ENCODE data around the gene SLCO1B3.
A peak's percentile ranks its signal among the peaks of the same experiment; 100 is the strongest.

The SLCO1B3 gene

DNA sequence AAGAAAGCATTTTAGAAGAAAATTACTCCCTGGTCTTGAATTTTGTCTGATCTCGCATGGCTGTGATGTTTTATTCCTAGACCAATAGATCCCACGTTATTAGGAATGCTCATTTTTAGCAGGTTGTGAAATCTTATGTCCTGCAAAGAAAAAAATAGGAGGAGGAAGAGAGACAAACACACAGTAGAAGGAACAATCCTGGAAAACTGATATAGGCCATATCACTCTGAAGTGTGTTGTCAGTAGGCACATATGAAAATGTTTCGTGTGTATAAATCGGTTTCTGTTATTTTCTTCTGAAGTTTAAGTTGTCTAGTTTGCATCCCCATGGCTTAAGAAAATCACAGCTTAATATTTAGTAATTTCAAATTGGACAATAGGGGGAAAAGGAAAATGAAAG is 12.4 kb downstream of the SLCO1B3 start:
- DNase-seq (ENCODE audit: low read depth in 2 of 2), result no peak
- H3K4me3 ChIP-seq (replicated peaks in 1 of 2; ENCODE audit: low read depth in 2 of 2, low read length in 2 of 2), result no peak overlapping the region
- TF ChIP-seq, protein P1, sequence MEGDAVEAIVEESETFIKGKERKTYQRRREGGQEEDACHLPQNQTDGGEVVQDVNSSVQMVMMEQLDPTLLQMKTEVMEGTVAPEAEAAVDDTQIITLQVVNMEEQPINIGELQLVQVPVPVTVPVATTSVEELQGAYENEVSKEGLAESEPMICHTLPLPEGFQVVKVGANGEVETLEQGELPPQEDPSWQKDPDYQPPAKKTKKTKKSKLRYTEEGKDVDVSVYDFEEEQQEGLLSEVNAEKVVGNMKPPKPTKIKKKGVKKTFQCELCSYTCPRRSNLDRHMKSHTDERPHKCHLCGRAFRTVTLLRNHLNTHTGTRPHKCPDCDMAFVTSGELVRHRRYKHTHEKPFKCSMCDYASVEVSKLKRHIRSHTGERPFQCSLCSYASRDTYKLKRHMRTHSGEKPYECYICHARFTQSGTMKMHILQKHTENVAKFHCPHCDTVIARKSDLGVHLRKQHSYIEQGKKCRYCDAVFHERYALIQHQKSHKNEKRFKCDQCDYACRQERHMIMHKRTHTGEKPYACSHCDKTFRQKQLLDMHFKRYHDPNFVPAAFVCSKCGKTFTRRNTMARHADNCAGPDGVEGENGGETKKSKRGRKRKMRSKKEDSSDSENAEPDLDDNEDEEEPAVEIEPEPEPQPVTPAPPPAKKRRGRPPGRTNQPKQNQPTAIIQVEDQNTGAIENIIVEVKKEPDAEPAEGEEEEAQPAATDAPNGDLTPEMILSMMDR (IDR thresholded peaks at IDR 0.05; ENCODE audit: low read depth, low read length), result no peak

DNA sequence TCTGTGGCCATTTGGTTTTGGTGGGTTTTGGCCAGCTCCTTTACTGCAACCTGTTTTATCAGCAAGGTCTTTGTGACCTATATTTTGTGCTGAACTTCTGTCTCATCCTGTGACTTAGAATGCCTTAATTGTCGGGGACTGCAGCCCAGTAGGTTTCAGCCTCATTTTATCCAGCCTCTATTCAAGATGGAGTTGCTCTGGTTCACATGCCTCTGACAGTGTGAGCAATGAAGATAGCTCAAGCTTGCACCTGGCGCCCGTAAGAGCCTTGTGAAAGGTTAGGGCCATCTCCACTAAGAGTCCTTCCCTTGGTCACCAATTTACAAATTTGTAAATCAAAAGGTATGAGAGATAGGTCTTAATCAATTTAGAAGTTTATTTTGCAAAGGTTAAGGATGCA is 19.4 kb downstream of the SLCO1B3 start:
- no peak for DNase-seq (ENCODE audit: low read depth in 2 of 2)
- TF ChIP-seq, protein P1 (IDR thresholded peaks at IDR 0.05; ENCODE audit: low read depth, low read length), result no peak
- H3K4me3 ChIP-seq (replicated peaks in 1 of 2; ENCODE audit: low read depth in 2 of 2, low read length in 2 of 2), result no peak overlapping the region

DNA sequence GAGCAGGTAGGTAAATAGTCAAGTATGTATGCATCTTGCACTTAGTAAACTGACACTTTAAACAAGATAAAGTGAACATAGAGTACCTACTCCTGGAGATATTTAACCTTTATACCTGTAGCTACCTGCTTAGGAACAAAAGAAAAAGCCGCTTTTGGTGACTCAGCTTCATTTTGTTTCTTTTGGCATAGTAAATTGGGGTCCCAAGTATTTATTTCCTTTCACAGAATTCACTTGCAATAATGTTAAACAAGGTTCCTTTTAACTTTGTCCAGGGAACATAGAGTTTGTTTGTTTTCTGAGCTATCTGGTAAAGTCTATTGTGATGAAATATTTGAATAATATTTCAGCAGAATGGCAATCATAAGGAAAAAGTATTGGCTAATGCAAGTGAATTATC is 20.0 kb downstream of the SLCO1B3 start:
- TF ChIP-seq, protein P1 (IDR thresholded peaks at IDR 0.05; ENCODE audit: low read depth, low read length), result no peak
- peak in 1 of 2 donors; percentile 4 for DNase-seq (ENCODE audit: low read depth in 2 of 2)
- no peak overlapping the region for H3K4me3 ChIP-seq (replicated peaks in 1 of 2; ENCODE audit: low read depth in 2 of 2, low read length in 2 of 2)

- no peak for DNase-seq (ENCODE audit: low read depth in 2 of 2)
- no peak overlapping the region for H3K4me3 ChIP-seq (replicated peaks in 1 of 2; ENCODE audit: low read depth in 2 of 2, low read length in 2 of 2)
- TF ChIP-seq, protein P1 (IDR thresholded peaks at IDR 0.05; ENCODE audit: low read depth, low read length), result no peak
Observed at GRCh38 chr12:20832911-20833310, 22.4 kb downstream of the SLCO1B3 start.

DNA sequence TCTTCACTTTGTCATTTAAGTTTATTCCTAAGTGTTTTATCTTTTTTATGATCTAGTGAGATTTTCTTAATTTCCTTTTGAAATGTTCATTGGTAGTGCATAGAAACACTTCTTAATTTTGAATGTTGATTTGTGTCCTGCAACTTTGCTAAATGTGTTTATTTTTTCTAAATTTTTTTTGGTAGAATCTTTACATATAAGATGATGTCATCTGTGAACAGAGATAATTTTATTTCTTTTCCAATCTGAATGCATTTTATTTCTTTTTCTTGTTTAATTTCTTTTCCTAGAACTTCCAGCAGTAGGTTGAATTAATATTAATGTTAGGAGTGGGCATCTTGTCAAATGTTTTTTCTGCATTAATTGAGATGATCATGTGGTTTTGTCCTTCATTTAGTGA is 42.1 kb downstream of the SLCO1B3 start:
- H3K4me3 ChIP-seq (replicated peaks in 1 of 2; ENCODE audit: low read depth in 2 of 2, low read length in 2 of 2), result no peak overlapping the region
- no peak for DNase-seq (ENCODE audit: low read depth in 2 of 2)
- TF ChIP-seq, protein P1 (IDR thresholded peaks at IDR 0.05; ENCODE audit: low read depth, low read length), result no peak

- no peak for DNase-seq (ENCODE audit: low read depth in 2 of 2)
- no peak overlapping the region for H3K4me3 ChIP-seq (replicated peaks in 1 of 2; ENCODE audit: low read depth in 2 of 2, low read length in 2 of 2)
- TF ChIP-seq, protein P1 (IDR thresholded peaks at IDR 0.05; ENCODE audit: low read depth, low read length), result no peak
Observed at GRCh38 chr12:20863056-20863455, 52.6 kb downstream of the SLCO1B3 start.

GRCh38 chr12:20865873-20866272 is 55.4 kb downstream of the SLCO1B3 start:
- TF ChIP-seq, protein P1 (IDR thresholded peaks at IDR 0.05; ENCODE audit: low read depth, low read length), result no peak
- peak in 1 of 2 donors; percentile 45 for DNase-seq (ENCODE audit: low read depth in 2 of 2)
- no peak overlapping the region for H3K4me3 ChIP-seq (replicated peaks in 1 of 2; ENCODE audit: low read depth in 2 of 2, low read length in 2 of 2)
